D341Med (cell line): Measurements from ENCODE around the gene PLXNB2.
"Not testable (repeated sequence)": the region's sequence is repeated elsewhere in the genome, so short reads cannot be mapped to it uniquely, and the experiment has no call there.

Experiments used
- DNase-seq: peaks from one replicate; pipeline ENCODE4 v3.0.0; 2012; ENCODE audit warnings: low spot score

PLXNB2 gene

GRCh38 chr22:50278956-50279619 lies 28.4 kb downstream of the PLXNB2 start:
- DNase-seq = no peak

GRCh38 chr22:50278461-50278860 lies 29.0 kb downstream of the PLXNB2 start:
- DNase-seq = no peak

GRCh38 chr22:50277761-50278160 lies 29.7 kb downstream of the PLXNB2 start:
- DNase-seq = no peak

GRCh38 chr22:50276143-50276542 lies 31.3 kb downstream of the PLXNB2 start:
- peak; percentile 82 for DNase-seq

- DNase-seq = no peak
These were observed 32.0 kb downstream of the PLXNB2 start for GRCh38 chr22:50275181-50276055.

GRCh38 chr22:50274771-50275170 lies 32.7 kb downstream of the PLXNB2 start:
- DNase-seq = no peak

- peak; percentile 78 for DNase-seq
These were observed 33.1 kb downstream of the PLXNB2 start for GRCh38 chr22:50274311-50274710.

GRCh38 chr22:50273781-50274180 lies 33.7 kb downstream of the PLXNB2 start:
- not testable (repeated sequence) for DNase-seq

GRCh38 chr22:50273352-50273751 lies 34.1 kb downstream of the PLXNB2 start:
- DNase-seq = not testable (repeated sequence)

GRCh38 chr22:50272044-50272802 lies 35.2 kb downstream of the PLXNB2 start:
- DNase-seq = no peak

- peak; percentile 90 for DNase-seq
These were observed 35.9 kb downstream of the PLXNB2 start for GRCh38 chr22:50271519-50271970.

GRCh38 chr22:50270666-50271394 lies 36.6 kb downstream of the PLXNB2 start:
- DNase-seq = no peak

- peak; percentile 83 for DNase-seq
These were observed 37.3 kb downstream of the PLXNB2 start, which contains the start of gene MAPK11 for GRCh38 chr22:50269970-50270665. TSS of gene MAPK11 (minus strand) at chr22:50270380. CDS start at chr22:50270292, 88 bp downstream.

GRCh38 chr22:50269573-50269969 lies 37.9 kb downstream of the PLXNB2 start:
- no peak for DNase-seq

GRCh38 chr22:50268655-50269113 lies 38.8 kb downstream of the PLXNB2 start:
- no peak for DNase-seq

GRCh38 chr22:50267591-50268390 lies 39.7 kb downstream of the PLXNB2 start:
- DNase-seq = no peak

GRCh38 chr22:50266994-50267393 lies 40.5 kb downstream of the PLXNB2 start:
- no peak for DNase-seq

GRCh38 chr22:50264946-50265669 lies 42.3 kb downstream of the PLXNB2 start:
- DNase-seq = no peak

GRCh38 chr22:50264104-50264745 lies 43.2 kb downstream of the PLXNB2 start:
- DNase-seq = no peak
